ENCODE results near the gene PIGH.

PIGH gene

GRCh38 chr14:67557118-67557517 lies 43.0 kb downstream of the PIGH start:
- Histone ChIP-seq H3K4ac (ENCODE audit: low read depth, low read length) (no peak overlapping the region), H3K9me3 (ENCODE audit: insufficient read depth, low read depth, low read length) (no peaks in the 10 kb centered on the region), H2AFZ (ENCODE audit: insufficient read depth, low read length, poor library complexity) (no peak overlapping the region), H4K12ac (ENCODE audit: low read depth, low read length) (no peak overlapping the region), H2AK5ac (ENCODE audit: low read length) (no peak overlapping the region), H3K18ac (ENCODE audit: low read length) (no peak overlapping the region), H3K4me1 (ENCODE audit: control insufficient read depth in 1 of 2, insufficient read depth in 2 of 2, low read length in 2 of 2) (peaks cover 11% of the 10 kb centered on the region in 2 experiments), H3K9ac (ENCODE audit: low read length) (no peak overlapping the region), H4K91ac (ENCODE audit: low read depth, low read length) (peak overlapping the region; percentile 30), H3K4me2 (ENCODE audit: low read length) (no peak overlapping the region), H2BK120ac (ENCODE audit: insufficient read depth, low read length, poor library complexity) (no peak overlapping the region), H3K36me3 (ENCODE audit: control insufficient read depth in 1 of 2, insufficient read depth in 2 of 2, low read length in 2 of 2) (peaks cover 0 to 2% of the 10 kb centered on the region in 2 experiments), H3K4me3 (ENCODE audit: low read depth, low read length) (no peak overlapping the region), H4K8ac (ENCODE audit: low read depth, low read length) (no peak overlapping the region), H3K79me2 (ENCODE audit: control insufficient read depth, insufficient read depth, low read length, poor library complexity) (no peaks in the 10 kb centered on the region), H3K23ac (ENCODE audit: low read length) (no peak overlapping the region), H3K27me3 (ENCODE audit: insufficient read depth, low read length) (no peaks in the 10 kb centered on the region), H3K14ac (ENCODE audit: low read length) (no peak overlapping the region), H3K27ac (ENCODE audit: low read depth, low read length) (peak overlapping the region; percentile 22), H2BK5ac (ENCODE audit: low read depth, low read length, poor library complexity) (no peak overlapping the region), H2BK12ac (ENCODE audit: low read length) (no peak overlapping the region), H3K79me1 (ENCODE audit: low read length) (no peaks in the 10 kb centered on the region)
- no CpG with 5 or more reads among the region's 7 CpGs for WGBS (ENCODE audit: extremely low coverage, insufficient coverage, insufficient read length)
- DNase-seq: peak; percentile 21 to 47

- H3K18ac ChIP-seq (ENCODE audit: low read length): no peak overlapping the region
- no peak overlapping the region for H3K14ac ChIP-seq (ENCODE audit: low read length)
These were observed 43.4 kb downstream of the PIGH start for GRCh38 chr14:67556671-67557070.

DNA sequence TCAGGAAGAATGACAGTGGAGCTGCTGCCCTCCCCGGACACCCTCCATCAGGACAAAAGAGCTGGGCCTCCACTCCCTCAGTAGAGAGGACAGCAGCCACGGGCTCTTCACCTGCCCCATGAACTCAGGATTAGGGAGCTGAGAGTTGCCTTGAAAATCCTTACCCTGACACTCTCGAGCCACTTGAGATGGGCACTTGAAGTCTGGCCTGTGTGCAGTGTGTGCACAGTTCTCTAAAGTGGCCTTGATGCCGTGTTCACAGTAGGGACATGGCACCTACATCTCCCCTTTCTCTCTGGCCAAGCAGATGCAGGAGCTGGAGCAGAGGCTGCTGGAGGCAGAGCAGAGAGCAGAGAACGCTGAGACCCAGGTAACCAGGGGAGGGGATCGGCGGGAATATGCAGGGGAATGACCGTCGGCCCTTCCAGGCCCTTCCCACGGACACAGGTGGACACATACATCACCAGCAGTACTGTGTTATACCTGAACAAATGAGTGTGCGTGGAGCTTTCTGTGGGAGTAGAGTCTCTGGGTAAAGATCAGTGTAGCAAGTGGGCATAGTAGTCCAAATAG lies 44.5 kb downstream of the PIGH start:
- no peak overlapping the region for H3K4me2 ChIP-seq (ENCODE audit: low read length)
- peaks cover 11% of the 10 kb centered on the region in 2 experiments for H3K4me1 ChIP-seq (ENCODE audit: control insufficient read depth in 1 of 2, insufficient read depth in 2 of 2, low read length in 2 of 2)
- H3K79me2 ChIP-seq (ENCODE audit: control insufficient read depth, insufficient read depth, low read length, poor library complexity): no peaks in the 10 kb centered on the region
- H3K79me1 ChIP-seq (ENCODE audit: low read length): no peaks in the 10 kb centered on the region
- H2AFZ ChIP-seq (ENCODE audit: insufficient read depth, low read length, poor library complexity): no peak overlapping the region
- no CpG with 5 or more reads among the region's 11 CpGs for WGBS (ENCODE audit: extremely low coverage, insufficient coverage, insufficient read length)
- H3K27me3 ChIP-seq (ENCODE audit: insufficient read depth, low read length): no peaks in the 10 kb centered on the region
- no peak overlapping the region for H2BK120ac ChIP-seq (ENCODE audit: insufficient read depth, low read length, poor library complexity)
- H2BK5ac ChIP-seq (ENCODE audit: low read depth, low read length, poor library complexity): no peak overlapping the region
- H3K4ac ChIP-seq (ENCODE audit: low read depth, low read length): no peak overlapping the region
- no peak overlapping the region for H4K8ac ChIP-seq (ENCODE audit: low read depth, low read length)
- H3K9ac ChIP-seq (ENCODE audit: low read length): no peak overlapping the region
- H3K27ac ChIP-seq (ENCODE audit: low read depth, low read length): no peak overlapping the region
- H3K18ac ChIP-seq (ENCODE audit: low read length): no peak overlapping the region
- H4K91ac ChIP-seq (ENCODE audit: low read depth, low read length): no peak overlapping the region
- H4K12ac ChIP-seq (ENCODE audit: low read depth, low read length): no peak overlapping the region
- no peak overlapping the region for H3K14ac ChIP-seq (ENCODE audit: low read length)
- peaks cover 0 to 2% of the 10 kb centered on the region in 2 experiments for H3K36me3 ChIP-seq (ENCODE audit: control insufficient read depth in 1 of 2, insufficient read depth in 2 of 2, low read length in 2 of 2)
- H3K9me3 ChIP-seq (ENCODE audit: insufficient read depth, low read depth, low read length): no peaks in the 10 kb centered on the region
- H3K23ac ChIP-seq (ENCODE audit: low read length): no peak overlapping the region
- no peak for DNase-seq
- H2BK12ac ChIP-seq (ENCODE audit: low read length): no peak overlapping the region
- no peak overlapping the region for H3K4me3 ChIP-seq (ENCODE audit: low read depth, low read length)
- H2AK5ac ChIP-seq (ENCODE audit: low read length): no peak overlapping the region

More at GRCh38 chr14:67556671-67557070, 43.4 kb downstream of the PIGH start:
- no peak for DNase-seq
- Histone ChIP-seq H3K9me3 (ENCODE audit: insufficient read depth, low read depth, low read length) (no peaks in the 10 kb centered on the region), H3K4me1 (ENCODE audit: control insufficient read depth in 1 of 2, insufficient read depth in 2 of 2, low read length in 2 of 2) (peaks cover 11% of the 10 kb centered on the region in 2 experiments), H3K23ac (ENCODE audit: low read length) (no peak overlapping the region), H2AK5ac (ENCODE audit: low read length) (no peak overlapping the region), H3K4ac (ENCODE audit: low read depth, low read length) (no peak overlapping the region), H3K27ac (ENCODE audit: low read depth, low read length) (peak overlapping the region; percentile 22), H4K12ac (ENCODE audit: low read depth, low read length) (no peak overlapping the region), H3K27me3 (ENCODE audit: insufficient read depth, low read length) (no peaks in the 10 kb centered on the region), H3K79me1 (ENCODE audit: low read length) (no peaks in the 10 kb centered on the region), H2BK5ac (ENCODE audit: low read depth, low read length, poor library complexity) (no peak overlapping the region), H4K91ac (ENCODE audit: low read depth, low read length) (peak overlapping the region; percentile 13), H2BK120ac (ENCODE audit: insufficient read depth, low read length, poor library complexity) (no peak overlapping the region), H3K36me3 (ENCODE audit: control insufficient read depth in 1 of 2, insufficient read depth in 2 of 2, low read length in 2 of 2) (peaks cover 0 to 2% of the 10 kb centered on the region in 2 experiments), H3K79me2 (ENCODE audit: control insufficient read depth, insufficient read depth, low read length, poor library complexity) (no peaks in the 10 kb centered on the region), H2AFZ (ENCODE audit: insufficient read depth, low read length, poor library complexity) (no peak overlapping the region), H3K4me2 (ENCODE audit: low read length) (no peak overlapping the region), H2BK12ac (ENCODE audit: low read length) (no peak overlapping the region), H4K8ac (ENCODE audit: low read depth, low read length) (no peak overlapping the region), H3K4me3 (ENCODE audit: low read depth, low read length) (no peak overlapping the region), H3K9ac (ENCODE audit: low read length) (no peak overlapping the region)
- WGBS (ENCODE audit: extremely low coverage, insufficient coverage, insufficient read length): no CpG with 5 or more reads among the region's 2 CpGs

GRCh38 chr14:67554341-67554740 lies 45.7 kb downstream of the PIGH start:
- no peak for DNase-seq
- Histone ChIP-seq H3K9ac (ENCODE audit: low read length) (no peak overlapping the region), H3K27me3 (ENCODE audit: insufficient read depth, low read length) (no peaks in the 10 kb centered on the region), H3K18ac (ENCODE audit: low read length) (no peak overlapping the region), H3K4ac (ENCODE audit: low read depth, low read length) (no peak overlapping the region), H2BK12ac (ENCODE audit: low read length) (no peak overlapping the region), H4K91ac (ENCODE audit: low read depth, low read length) (no peak overlapping the region), H3K79me1 (ENCODE audit: low read length) (no peaks in the 10 kb centered on the region), H4K12ac (ENCODE audit: low read depth, low read length) (no peak overlapping the region), H3K79me2 (ENCODE audit: control insufficient read depth, insufficient read depth, low read length, poor library complexity) (no peaks in the 10 kb centered on the region), H3K4me3 (ENCODE audit: low read depth, low read length) (no peak overlapping the region), H3K14ac (ENCODE audit: low read length) (no peak overlapping the region), H2BK120ac (ENCODE audit: insufficient read depth, low read length, poor library complexity) (no peak overlapping the region), H2AFZ (ENCODE audit: insufficient read depth, low read length, poor library complexity) (no peak overlapping the region), H2AK5ac (ENCODE audit: low read length) (no peak overlapping the region), H3K4me2 (ENCODE audit: low read length) (no peak overlapping the region), H3K27ac (ENCODE audit: low read depth, low read length) (no peak overlapping the region), H3K4me1 (ENCODE audit: control insufficient read depth in 1 of 2, insufficient read depth in 2 of 2, low read length in 2 of 2) (peaks cover 11% of the 10 kb centered on the region in 2 experiments), H4K8ac (ENCODE audit: low read depth, low read length) (no peak overlapping the region), H2BK5ac (ENCODE audit: low read depth, low read length, poor library complexity) (no peak overlapping the region), H3K23ac (ENCODE audit: low read length) (no peak overlapping the region), H3K9me3 (ENCODE audit: insufficient read depth, low read depth, low read length) (no peaks in the 10 kb centered on the region), H3K36me3 (ENCODE audit: control insufficient read depth in 1 of 2, insufficient read depth in 2 of 2, low read length in 2 of 2) (no peaks in the 10 kb centered on the region)
- WGBS (ENCODE audit: extremely low coverage, insufficient coverage, insufficient read length): no CpG with 5 or more reads among the region's 7 CpGs

Measured in trophoblast cell (in vitro differentiated cells and primary cell).